H1 (cell line): ENCODE results near the gene NFKB1. TPM values are rescaled to one million over a fixed set of nuclear protein-coding genes. Genes with fewer than 3 reads are reported as not detected.

ENCODE experiments used
- CTCF ChIA-PET: fragments of 300-600 bp; sonication (Branson Sonifier 250); formaldehyde crosslinking; loops from one replicate; lab custom pipeline; 2021; ENCODE audit not compliant: partially characterized antibody; lab: Charles Lee
- POLR2A ChIA-PET: fragments of 300-600 bp; sonication (Branson Sonifier 250); formaldehyde crosslinking; loops from one replicate; lab custom pipeline; 2021; ENCODE audit warnings: inconsistent platforms; ENCODE audit not compliant: partially characterized antibody; lab: Charles Lee
- DNase-seq, 2 experiments: peaks; one replicate each; pipeline versions ENCODE4 v3.0.0 to v3.0.0-alpha.2; 2010 to 2022; ENCODE audit warnings: low spot score in 2 of 2, low read depth in 1 of 2, mixed read lengths in 1 of 2
- FAIRE-seq: peaks from 2 replicates; lab custom pipeline; 2011; peaks lifted over from hg19 to GRCh38; lab: Jason Lieb, UNC
- H2AFZ ChIP-seq: 2 replicates; pipeline ENCODE4 v1.8.1; 2012; ENCODE audit warnings: low read length, inconsistent platforms
- H2AK5ac ChIP-seq: 2 replicates; pipeline ENCODE4 v1.6.1; 2013; ENCODE audit warnings: low read depth, low read length
- H2BK120ac ChIP-seq: replicated peaks from 2 replicates; pipeline ENCODE3; 2013; ENCODE audit warnings: low read depth, low read length, inconsistent platforms
- H2BK12ac ChIP-seq: 2 replicates; pipeline ENCODE4 v1.6.1; 2013; ENCODE audit warnings: low read depth, low read length
- H2BK15ac ChIP-seq: 2 replicates; pipeline ENCODE4 v1.6.1; 2013; ENCODE audit warnings: low read length
- H2BK20ac ChIP-seq: 2 replicates; pipeline ENCODE4 v1.6.1; 2013; ENCODE audit warnings: low read length
- H2BK5ac ChIP-seq: 2 replicates; pipeline ENCODE4 v1.6.1; 2013; ENCODE audit warnings: low read depth, low read length
- H3K14ac ChIP-seq: 2 replicates; pipeline ENCODE4 v1.6.1; 2013; ENCODE audit warnings: inconsistent platforms; ENCODE audit not compliant: insufficient read length
- H3K18ac ChIP-seq: 2 replicates; pipeline ENCODE4 v1.6.1; 2013; ENCODE audit warnings: low read length; ENCODE audit errors: extremely low read depth
- H3K23ac ChIP-seq: 2 replicates; pipeline ENCODE4 v1.6.1; 2013; ENCODE audit warnings: inconsistent platforms; ENCODE audit not compliant: insufficient read length
- H3K23me2 ChIP-seq: 2 replicates; pipeline ENCODE4 v1.6.1; 2013; ENCODE audit warnings: low read depth, low read length
- H3K27ac ChIP-seq: 2 replicates; pipeline ENCODE4 v1.6.1; 2011; ENCODE audit warnings: low read depth, low read length, inconsistent platforms
- H3K27me3 ChIP-seq, 4 experiments: replicated peaks in 1 of 4; 1 replicate in 1 of 4; 2 replicates in 3 of 4; pipeline versions ENCODE4 v1.6.1 to v1.8.1; 2011 to 2013; ENCODE audit warnings: low read length in 3 of 4, mild to moderate bottlenecking in 3 of 4, inconsistent platforms in 2 of 4, mixed read lengths in 2 of 4, moderate library complexity in 1 of 4; ENCODE audit not compliant: control insufficient read depth in 3 of 4, insufficient read depth in 3 of 4; ENCODE audit errors: extremely low read depth in 1 of 4
- H3K36me3 ChIP-seq, 4 experiments: 2 replicates each; pipeline versions ENCODE4 v1.6.1 to v1.8.1; 2011 to 2013; ENCODE audit warnings: mild to moderate bottlenecking in 4 of 4, low read length in 3 of 4, moderate library complexity in 2 of 4, control low read depth in 1 of 4, inconsistent platforms in 1 of 4; ENCODE audit not compliant: insufficient read depth in 4 of 4, control insufficient read depth in 2 of 4
- H3K4ac ChIP-seq: replicated peaks from 2 replicates; pipeline ENCODE3; 2013; ENCODE audit warnings: low read length, low read depth, mixed read lengths, inconsistent platforms; ENCODE audit not compliant: insufficient read length
- H3K4me1 ChIP-seq, 4 experiments: replicated peaks in 1 of 4; 1 replicate in 1 of 4; 2 replicates in 3 of 4; pipeline versions ENCODE4 v1.6.1 to v1.8.1; 2011 to 2013; ENCODE audit warnings: low read length in 3 of 4, inconsistent platforms in 2 of 4, mixed read lengths in 1 of 4; ENCODE audit not compliant: insufficient read depth in 4 of 4, control insufficient read depth in 3 of 4
- H3K4me2 ChIP-seq, 2 experiments: 2 replicates each; pipeline versions ENCODE4 v1.6.1 to v1.8.1; 2011 to 2013; ENCODE audit warnings: low read depth in 2 of 2, low read length in 2 of 2, control low read depth in 1 of 2, inconsistent platforms in 1 of 2, mild to moderate bottlenecking in 1 of 2; ENCODE audit not compliant: insufficient read depth in 1 of 2
- H3K4me3 ChIP-seq, 4 experiments: fragments of 200-600, 300-600 bp in 1 of 4; sonication (generic), shearing (Covaris generic), sonication (Bioruptor Twin) in 1 of 4; 2 replicates each; pipeline versions ENCODE4 v1.5.1 to v1.8.1; 2011 to 2016; ENCODE audit warnings: low read length in 4 of 4, low read depth in 3 of 4, control low read depth in 2 of 4, inconsistent platforms in 2 of 4, mild to moderate bottlenecking in 2 of 4, mixed read lengths in 1 of 4, moderate library complexity in 1 of 4; ENCODE audit not compliant: insufficient read depth in 2 of 4; ENCODE audit errors: extremely low read depth in 1 of 4
- H3K56ac ChIP-seq: replicated peaks from 2 replicates; pipeline ENCODE3; 2013; ENCODE audit warnings: low read depth, mild to moderate bottlenecking, mixed read lengths, low read length, inconsistent platforms; ENCODE audit not compliant: insufficient read length
- H3K79me1 ChIP-seq: 2 replicates; pipeline ENCODE4 v1.6.1; 2013; ENCODE audit warnings: low read depth, low read length, control low read depth
- H3K79me2 ChIP-seq, 2 experiments: 2 replicates each; pipeline versions ENCODE4 v1.6.1 to v1.8.1; 2012 to 2013; ENCODE audit warnings: low read length in 2 of 2, mild to moderate bottlenecking in 2 of 2, inconsistent platforms in 1 of 2; ENCODE audit not compliant: insufficient read depth in 2 of 2, control insufficient read depth in 1 of 2
- H3K9ac ChIP-seq, 4 experiments: replicated peaks in 1 of 4; 1 replicate in 1 of 4; 2 replicates in 3 of 4; pipeline versions ENCODE4 v1.6.1 to v1.8.1; 2011 to 2013; ENCODE audit warnings: low read depth in 3 of 4, low read length in 3 of 4, control low read depth in 2 of 4, mild to moderate bottlenecking in 2 of 4, moderate library complexity in 2 of 4, inconsistent platforms in 1 of 4; ENCODE audit errors: extremely low read depth in 1 of 4
- H3K9me3 ChIP-seq, 2 experiments: 2 replicates each; pipeline versions ENCODE4 v1.6.1 to v1.8.1; 2012 to 2013; ENCODE audit warnings: mild to moderate bottlenecking in 2 of 2, moderate library complexity in 2 of 2, control low read depth in 1 of 2, inconsistent platforms in 1 of 2, low read depth in 1 of 2, low read length in 1 of 2, mixed read lengths in 1 of 2; ENCODE audit not compliant: insufficient read depth in 2 of 2
- H4K20me1 ChIP-seq, 2 experiments: replicated peaks in 1 of 2; 2 replicates each; pipeline versions ENCODE3 to v1.8.1; 2011 to 2013; ENCODE audit warnings: inconsistent platforms in 2 of 2, low read length in 2 of 2, mild to moderate bottlenecking in 1 of 2; ENCODE audit not compliant: insufficient read depth in 2 of 2, control insufficient read depth in 1 of 2
- H4K5ac ChIP-seq: 2 replicates; pipeline ENCODE4 v1.6.1; 2013; ENCODE audit warnings: low read length, low read depth, mixed read lengths, inconsistent platforms; ENCODE audit not compliant: insufficient read length
- H4K8ac ChIP-seq: 2 replicates; pipeline ENCODE4 v1.8.0; 2013; ENCODE audit warnings: mild to moderate bottlenecking, moderate library complexity, low read length, inconsistent platforms; ENCODE audit not compliant: insufficient read depth; ENCODE audit errors: extremely low read depth
- H4K91ac ChIP-seq: replicated peaks from 2 replicates; pipeline ENCODE3; 2013; ENCODE audit warnings: low read length, mixed read lengths, inconsistent platforms; ENCODE audit not compliant: insufficient read length
- HDAC2 ChIP-seq, 2 experiments: fragments of 300-600 bp in 1 of 2; sonication (generic) in 1 of 2; IDR thresholded peaks; 2 replicates each; pipeline ENCODE4 v1.6.1; 2011 to 2012; ENCODE audit warnings: low read depth in 2 of 2, low read length in 2 of 2, mild to moderate bottlenecking in 2 of 2, moderate library complexity in 2 of 2, borderline replicate concordance in 1 of 2, inconsistent platforms in 1 of 2
- KDM4A ChIP-seq: IDR thresholded peaks from one replicate; pipeline ENCODE4 v1.7.1; 2012; ENCODE audit warnings: low read depth, mild to moderate bottlenecking, moderate library complexity, low read length, inconsistent platforms; ENCODE audit not compliant: severe bottlenecking
- MAFK ChIP-seq: IDR thresholded peaks from 2 replicates; pipeline ENCODE4 v1.6.1; 2012; ENCODE audit warnings: low read depth, mild to moderate bottlenecking, improper control_type of control experiment, low read length
- NRF1 ChIP-seq: IDR thresholded peaks from 2 replicates; pipeline ENCODE4 v1.6.1; 2011; ENCODE audit warnings: mild to moderate bottlenecking, low read depth, low read length, improper control_type of control experiment
- RFX5 ChIP-seq: IDR thresholded peaks from 2 replicates; pipeline ENCODE4 v1.6.1; 2011; ENCODE audit warnings: low read depth, low read length, improper control_type of control experiment, borderline replicate concordance
- SP2 ChIP-seq: IDR thresholded peaks from 2 replicates; pipeline ENCODE4 v1.6.1; 2012; ENCODE audit warnings: mild to moderate bottlenecking, low read length, inconsistent platforms
- TAF7 ChIP-seq: optimal IDR thresholded peaks from 2 replicates; pipeline ENCODE3; 2011; ENCODE audit warnings: low read depth, mild to moderate bottlenecking, inconsistent platforms, low read length, moderate library complexity, borderline replicate concordance
- YY1 ChIP-seq: IDR thresholded peaks from 2 replicates; pipeline ENCODE4 v1.6.1; 2011; ENCODE audit warnings: low read depth, mild to moderate bottlenecking, low read length
- ZNF274 ChIP-seq: IDR thresholded peaks from 2 replicates; pipeline ENCODE4 v1.7.0; 2012; ENCODE audit warnings: low read length, borderline replicate concordance; ENCODE audit errors: extremely low read depth
- WGBS, 2 experiments: shearing (Covaris generic) in 1 of 2; methylation state at CpG; one replicate each; pipeline versions ENCODE4 v1.1.6 to v1.1.7; 2013 to 2015; ENCODE audit warnings: low lambda C conversion rate in 2 of 2, mixed read lengths in 2 of 2, inconsistent platforms in 1 of 2, low coverage in 1 of 2, missing lambda C conversion rate in 1 of 2; ENCODE audit not compliant: insufficient replicate concordance in 2 of 2, insufficient coverage in 1 of 2, insufficient read length in 1 of 2; ENCODE audit errors: extremely low coverage in 1 of 2, missing lambda C conversion rate in 1 of 2; 5-methylcytosine and 5-hydroxymethylcytosine counted together
- polyA plus RNA-seq, 7 experiments: library from polyadenylated mRNA; depleted of rRNA in 3 of 7; stranded (reverse) in 5 of 7; unstranded in 2 of 7; fragments of >200 nt in 5 of 7; fragments of 200-250 nt in 2 of 7; gene quantifications; 1 replicate in 5 of 7; 2 replicates in 1 of 7; 4 replicates in 1 of 7; pipeline versions ENCODE4 v1.2.1 to v1.2.3, GENCODE V29; 2011 to 2013; ENCODE audit warnings: missing spikeins in 2 of 7, mixed read lengths in 2 of 7
- total RNA-seq: library from RNA; stranded (reverse); fragmentation: NEBNext Ultra II Directional; extraction: Animal tissue kit (Norgen Biotek cat#: 25700); gene quantifications from 2 replicates; pipeline ENCODE4 v1.2.1, GENCODE V29; 2021
- TF ChIP-seq, protein P1 (sequence below), 3 experiments: IDR thresholded peaks; 1 replicate in 2 of 3; 2 replicates in 1 of 3; pipeline versions ENCODE4 v1.5.1 to v1.6.1; 2011; ENCODE audit warnings: low read length in 3 of 3, mild to moderate bottlenecking in 3 of 3, inconsistent platforms in 2 of 3, low read depth in 1 of 3, moderate library complexity in 1 of 3; ENCODE audit not compliant: insufficient read depth in 1 of 3; ENCODE audit errors: control extremely low read depth in 1 of 3

The NFKB1 gene
- total and polyA plus RNA-seq, 2 of the 8 experiments (the other 6 are each of a cell fraction or from before 2014, with no cell fraction given) = 2.9 to 6.8 TPM

GRCh38 chr4:102612210-102612609, 111.1 kb downstream of the NFKB1 start:
- no peak overlapping the region for H4K91ac ChIP-seq
- H2AFZ ChIP-seq = no peak overlapping the region
- no peak overlapping the region for H3K23ac ChIP-seq
- 95% methylated on average over 2 of the region's 2 CpGs; no CpG with 5 or more reads in 1 of the 2 experiments for WGBS, 2 experiments
- no peak overlapping the region for H2BK5ac ChIP-seq
- H3K4me3 ChIP-seq = no peak overlapping the region
- H3K36me3 ChIP-seq = no peaks in the 10 kb centered on the region
- no peak overlapping the region for H3K14ac ChIP-seq
- TF ChIP-seq ZNF274 (no peak), SP2 (no peak), KDM4A (no peak), RFX5 (no peak), NRF1 (no peak), TAF7 (no peak), YY1 (no peak), MAFK (no peak), HDAC2 (IDR thresholded peaks at IDR 0.05; ENCODE audit: borderline replicate concordance in 1 of 2, low read depth in 2 of 2, low read length in 2 of 2) (no peak)
- TF ChIP-seq, protein P1, sequence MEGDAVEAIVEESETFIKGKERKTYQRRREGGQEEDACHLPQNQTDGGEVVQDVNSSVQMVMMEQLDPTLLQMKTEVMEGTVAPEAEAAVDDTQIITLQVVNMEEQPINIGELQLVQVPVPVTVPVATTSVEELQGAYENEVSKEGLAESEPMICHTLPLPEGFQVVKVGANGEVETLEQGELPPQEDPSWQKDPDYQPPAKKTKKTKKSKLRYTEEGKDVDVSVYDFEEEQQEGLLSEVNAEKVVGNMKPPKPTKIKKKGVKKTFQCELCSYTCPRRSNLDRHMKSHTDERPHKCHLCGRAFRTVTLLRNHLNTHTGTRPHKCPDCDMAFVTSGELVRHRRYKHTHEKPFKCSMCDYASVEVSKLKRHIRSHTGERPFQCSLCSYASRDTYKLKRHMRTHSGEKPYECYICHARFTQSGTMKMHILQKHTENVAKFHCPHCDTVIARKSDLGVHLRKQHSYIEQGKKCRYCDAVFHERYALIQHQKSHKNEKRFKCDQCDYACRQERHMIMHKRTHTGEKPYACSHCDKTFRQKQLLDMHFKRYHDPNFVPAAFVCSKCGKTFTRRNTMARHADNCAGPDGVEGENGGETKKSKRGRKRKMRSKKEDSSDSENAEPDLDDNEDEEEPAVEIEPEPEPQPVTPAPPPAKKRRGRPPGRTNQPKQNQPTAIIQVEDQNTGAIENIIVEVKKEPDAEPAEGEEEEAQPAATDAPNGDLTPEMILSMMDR (IDR thresholded peaks at IDR 0.05; ENCODE audit: control extremely low read depth in 1 of 3, insufficient read depth in 1 of 3, low read depth in 1 of 3, low read length in 3 of 3) = no peak
- no peaks in the 10 kb centered on the region for H4K20me1 ChIP-seq
- no peak overlapping the region for H2BK15ac ChIP-seq
- no peak overlapping the region for H2BK20ac ChIP-seq
- no peak overlapping the region for H2BK120ac ChIP-seq
- H2BK12ac ChIP-seq = no peak overlapping the region
- no peak overlapping the region for H3K27ac ChIP-seq
- ChIA-PET CTCF (interaction anchor here (0.8 to 2.8 kb wide), 12 partner anchors 8 to 399 kb away, joined by 3 to 10 read pairs (median 4); no protein-coding TSS in a partner anchor), POLR2A (no interaction called here)
- no peaks in the 10 kb centered on the region for H3K79me1 ChIP-seq
- H3K79me2 ChIP-seq = no peaks in the 10 kb centered on the region
- H3K9ac ChIP-seq = no peak overlapping the region
- H3K27me3 ChIP-seq = no peaks in the 10 kb centered on the region
- H3K4me1 ChIP-seq = peaks cover 5 to 9% (median 6%) of the 10 kb centered on the region in 4 experiments
- no peaks in the 10 kb centered on the region for H3K23me2 ChIP-seq
- H4K5ac ChIP-seq = no peak overlapping the region
- FAIRE-seq (no peak), DNase-seq (no peak)
- H3K4ac ChIP-seq = no peak overlapping the region
- no peak overlapping the region for H3K56ac ChIP-seq
- H4K8ac ChIP-seq = no peak overlapping the region
- H3K4me2 ChIP-seq = no peak overlapping the region
- no peak overlapping the region for H3K18ac ChIP-seq
- H3K9me3 ChIP-seq = no peaks in the 10 kb centered on the region
- H2AK5ac ChIP-seq = no peak overlapping the region
